DOHH2 (cell line): ENCODE measurements around the gene FGF7.

Source experiments
- EZH2phosphoT487 ChIP-seq: fragments of 200-600 bp; sonication (generic); IDR thresholded peaks from 2 replicates; pipeline ENCODE4 v1.6.1; 2017; ENCODE audit warnings: borderline replicate concordance, mild to moderate bottlenecking, antibody characterized with exemption, low read length, moderate library complexity, mixed read lengths
- TF ChIP-seq, protein P1 (sequence below): fragments of 200-600 bp; sonication (generic); IDR thresholded peaks from one replicate; pipeline ENCODE4 v1.5.1; 2014; ENCODE audit warnings: antibody characterized with exemption, mild to moderate bottlenecking, low read depth, low read length; ENCODE audit not compliant: poor library complexity, severe bottlenecking

GRCh38 chr15:49412797-49413196 lies 10.2 kb upstream of the FGF7 start:
- TF ChIP-seq, protein P1, sequence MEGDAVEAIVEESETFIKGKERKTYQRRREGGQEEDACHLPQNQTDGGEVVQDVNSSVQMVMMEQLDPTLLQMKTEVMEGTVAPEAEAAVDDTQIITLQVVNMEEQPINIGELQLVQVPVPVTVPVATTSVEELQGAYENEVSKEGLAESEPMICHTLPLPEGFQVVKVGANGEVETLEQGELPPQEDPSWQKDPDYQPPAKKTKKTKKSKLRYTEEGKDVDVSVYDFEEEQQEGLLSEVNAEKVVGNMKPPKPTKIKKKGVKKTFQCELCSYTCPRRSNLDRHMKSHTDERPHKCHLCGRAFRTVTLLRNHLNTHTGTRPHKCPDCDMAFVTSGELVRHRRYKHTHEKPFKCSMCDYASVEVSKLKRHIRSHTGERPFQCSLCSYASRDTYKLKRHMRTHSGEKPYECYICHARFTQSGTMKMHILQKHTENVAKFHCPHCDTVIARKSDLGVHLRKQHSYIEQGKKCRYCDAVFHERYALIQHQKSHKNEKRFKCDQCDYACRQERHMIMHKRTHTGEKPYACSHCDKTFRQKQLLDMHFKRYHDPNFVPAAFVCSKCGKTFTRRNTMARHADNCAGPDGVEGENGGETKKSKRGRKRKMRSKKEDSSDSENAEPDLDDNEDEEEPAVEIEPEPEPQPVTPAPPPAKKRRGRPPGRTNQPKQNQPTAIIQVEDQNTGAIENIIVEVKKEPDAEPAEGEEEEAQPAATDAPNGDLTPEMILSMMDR: no peak
- no peak for TF ChIP-seq EZH2phosphoT487
